Caki2 (cell line): ENCODE results near the gene TPO. TPM values are rescaled to one million over a fixed set of nuclear protein-coding genes. Genes with fewer than 3 reads are reported as not detected.
"Not testable (repeated sequence)": the region's sequence is repeated elsewhere in the genome, so short reads cannot be mapped to it uniquely, and the experiment has no call there.

Experiments used
- DNase-seq: peaks from one replicate; pipeline ENCODE4 v3.0.0-alpha.2; 2015; ENCODE audit warnings: low read depth
- in situ Hi-C: cut with HindIII; loops from 2 replicates; pipeline ENCODE4 v1.10.0; 2016; ENCODE audit warnings: low sequenced_read_pairs, low pct_unique_long_range_greater_than_20kb, mixed read lengths
- total RNA-seq: library from RNA; depleted of rRNA; stranded (reverse); fragments of >200 nt; shearing (Covaris generic); gene quantifications from 2 replicates; pipeline ENCODE4 v1.2.3, GENCODE V29; 2014; ENCODE audit warnings: low replicate concordance

Gene TPO
- total RNA-seq, 1 experiment from 2014 or later = not detected

DNA sequence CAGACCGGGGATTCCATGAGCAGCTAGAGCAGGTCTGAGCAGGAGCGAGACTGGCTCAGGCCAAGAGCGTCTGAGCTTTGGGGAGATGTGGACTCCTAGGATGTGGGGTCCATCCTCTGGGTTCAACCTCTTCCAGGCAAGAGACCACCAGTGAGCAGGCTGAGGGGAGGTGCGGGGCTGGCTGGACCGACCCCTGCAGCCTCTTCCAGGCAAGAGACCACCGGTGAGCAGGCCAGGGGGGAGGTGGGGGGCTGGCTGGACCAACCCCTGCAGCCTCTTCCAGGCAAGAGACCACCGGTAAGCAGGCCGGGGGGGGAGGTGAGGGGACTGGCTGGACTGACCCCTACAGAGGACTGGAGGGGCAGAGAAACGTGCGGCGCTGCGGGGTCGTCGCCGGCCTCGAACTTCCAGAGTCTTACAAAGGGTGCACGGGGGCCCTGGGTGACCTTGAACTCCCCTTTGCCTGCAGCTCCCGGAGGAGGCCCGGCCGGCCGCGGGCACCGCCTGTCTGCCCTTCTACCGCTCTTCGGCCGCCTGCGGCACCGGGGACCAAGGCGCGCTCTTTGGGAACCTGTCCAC lies 63.4 kb downstream of the TPO start:
- no peak for DNase-seq
- in situ Hi-C loops = no loop called here

DNA sequence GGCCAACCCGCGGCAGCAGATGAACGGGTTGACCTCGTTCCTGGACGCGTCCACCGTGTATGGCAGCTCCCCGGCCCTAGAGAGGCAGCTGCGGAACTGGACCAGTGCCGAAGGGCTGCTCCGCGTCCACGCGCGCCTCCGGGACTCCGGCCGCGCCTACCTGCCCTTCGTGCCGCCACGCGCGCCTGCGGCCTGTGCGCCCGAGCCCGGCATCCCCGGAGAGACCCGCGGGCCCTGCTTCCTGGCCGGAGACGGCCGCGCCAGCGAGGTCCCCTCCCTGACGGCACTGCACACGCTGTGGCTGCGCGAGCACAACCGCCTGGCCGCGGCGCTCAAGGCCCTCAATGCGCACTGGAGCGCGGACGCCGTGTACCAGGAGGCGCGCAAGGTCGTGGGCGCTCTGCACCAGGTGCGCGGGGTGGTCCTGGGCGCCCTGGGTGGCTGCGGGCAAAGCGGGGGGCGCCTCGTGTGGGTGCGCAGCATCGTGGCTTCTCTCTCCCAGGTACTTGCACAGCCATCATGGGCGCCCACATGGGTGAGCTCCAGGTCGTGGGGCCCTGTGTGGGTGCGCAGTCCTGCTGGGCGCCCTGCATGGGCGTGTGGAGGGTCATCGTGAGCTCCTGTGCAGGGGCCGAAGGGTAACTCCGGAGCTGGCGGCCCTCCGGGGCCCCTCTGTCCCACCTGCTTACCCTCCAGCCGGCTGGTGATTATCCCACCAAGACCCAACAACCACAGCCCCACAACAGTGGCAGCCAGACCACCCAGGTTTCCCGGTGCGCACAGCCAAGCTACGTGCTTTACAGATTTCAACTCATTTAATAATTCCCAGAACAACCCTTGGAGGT lies 64.2 kb downstream of the TPO start:
- no peak for DNase-seq
- in situ Hi-C loops = no loop called here

GRCh38 chr2:1478311-1479305 lies 65.3 kb downstream of the TPO start:
- DNase-seq = no peak
- in situ Hi-C loops = no loop called here

DNA sequence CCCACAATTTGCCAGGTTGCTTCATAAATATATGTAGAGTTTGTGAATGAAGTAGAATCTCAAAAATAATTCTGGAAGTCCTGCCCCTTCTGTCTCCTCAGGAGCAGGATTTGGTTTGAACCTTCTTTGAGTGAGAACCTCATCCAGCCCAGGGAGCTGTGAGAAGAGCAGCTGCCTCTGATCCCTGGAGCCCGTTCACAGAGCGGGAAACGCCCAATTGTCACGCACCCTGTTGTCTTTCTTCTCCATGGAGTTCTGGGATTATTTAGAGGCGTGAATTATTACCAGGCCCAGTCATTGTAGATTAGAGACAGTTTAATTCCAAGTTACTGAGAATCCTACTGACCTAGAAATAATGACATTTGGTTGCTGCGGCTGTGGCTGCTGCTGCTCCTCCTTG lies 66.1 kb downstream of the TPO start:
- no peak for DNase-seq
- in situ Hi-C loops = no loop called here

DNA sequence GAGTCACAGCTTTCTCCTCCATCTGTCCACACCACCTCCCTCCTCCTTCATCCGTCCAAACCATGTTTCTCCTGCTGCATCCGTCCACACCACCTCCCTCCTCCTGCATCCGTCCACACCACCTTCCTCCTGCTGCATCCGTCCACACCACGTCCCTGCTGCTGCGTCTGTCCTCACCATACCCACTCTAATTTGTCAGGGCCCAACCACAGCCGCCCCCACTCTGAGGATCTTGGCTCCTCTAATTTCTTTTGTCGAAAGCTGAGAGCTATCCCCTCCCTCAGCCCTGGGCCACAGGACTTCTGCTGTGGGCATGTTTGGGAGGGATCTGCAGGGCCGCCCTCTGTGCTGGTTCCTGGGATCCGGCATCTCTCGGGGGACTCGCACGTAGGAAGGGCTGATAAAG lies 67.4 kb downstream of the TPO start:
- DNase-seq = no peak
- in situ Hi-C loops = no loop called here

DNA sequence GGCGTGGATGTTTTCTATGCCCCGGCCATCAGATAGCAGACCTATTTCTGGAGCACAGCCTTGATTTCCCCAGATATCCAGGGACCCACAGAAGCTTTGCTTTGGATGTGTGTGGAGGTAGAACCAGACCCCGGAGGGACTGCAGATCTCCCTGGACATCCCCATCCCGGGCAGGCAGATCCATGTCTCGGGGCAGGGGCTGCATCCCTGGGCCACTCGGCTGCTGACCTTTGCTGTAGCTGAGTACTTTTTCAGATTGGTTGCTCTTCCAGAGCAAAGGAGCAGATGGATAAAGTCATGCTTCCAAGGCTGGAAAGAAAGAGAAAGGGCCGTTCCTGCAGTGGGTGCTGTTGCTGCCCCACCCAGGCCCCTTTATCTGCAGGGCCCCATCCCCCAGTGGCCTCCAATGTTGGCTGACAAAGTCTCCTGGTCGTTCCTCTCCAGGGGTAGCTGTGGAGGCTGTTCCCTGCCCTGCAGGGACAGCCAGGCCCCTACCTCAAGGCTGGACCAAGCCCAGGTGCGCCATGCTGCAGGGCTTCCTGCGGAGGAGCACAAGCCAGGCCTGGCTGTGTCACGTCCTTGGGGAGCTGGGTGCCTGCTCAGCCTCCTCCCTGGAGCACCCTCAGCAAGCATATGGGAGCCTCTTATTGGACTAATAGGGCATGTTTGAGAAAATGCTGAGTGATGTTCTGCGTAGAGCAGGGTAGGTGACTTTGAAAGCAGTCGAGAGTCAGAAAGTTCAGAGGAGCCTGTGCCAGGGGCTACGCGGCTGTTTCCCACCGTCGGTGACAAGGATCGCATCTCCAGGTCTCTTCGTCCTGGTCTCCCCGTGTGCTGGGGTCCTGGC lies 68.4 kb downstream of the TPO start:
- in situ Hi-C loops = no loop called here
- no peak for DNase-seq

- in situ Hi-C loops = no loop called here
- DNase-seq = no peak
These were observed 69.0 kb downstream of the TPO start for GRCh38 chr2:1482253-1482675.

GRCh38 chr2:1482981-1483380 lies 69.7 kb downstream of the TPO start:
- in situ Hi-C loops = no loop called here
- DNase-seq = no peak

DNA sequence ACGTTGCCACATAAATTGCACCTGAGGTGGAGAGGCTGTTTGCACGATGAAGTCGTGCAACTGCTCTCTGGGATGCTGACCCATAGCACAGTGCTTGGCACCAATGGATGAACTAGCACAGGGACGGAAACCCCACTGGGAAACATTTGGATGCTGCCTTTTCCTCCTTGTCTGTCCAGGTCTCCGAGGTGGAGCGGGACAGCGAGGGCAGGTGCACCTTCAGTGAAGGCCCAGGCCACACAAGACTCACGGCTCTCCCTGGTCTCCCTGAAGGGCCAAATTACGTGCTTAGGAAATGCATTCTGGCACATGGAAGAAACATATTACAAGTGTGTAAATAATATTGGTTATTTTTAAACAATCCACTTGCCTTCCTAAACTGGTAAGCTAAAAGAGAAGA lies 70.3 kb downstream of the TPO start:
- in situ Hi-C loops = no loop called here
- DNase-seq = no peak

DNA sequence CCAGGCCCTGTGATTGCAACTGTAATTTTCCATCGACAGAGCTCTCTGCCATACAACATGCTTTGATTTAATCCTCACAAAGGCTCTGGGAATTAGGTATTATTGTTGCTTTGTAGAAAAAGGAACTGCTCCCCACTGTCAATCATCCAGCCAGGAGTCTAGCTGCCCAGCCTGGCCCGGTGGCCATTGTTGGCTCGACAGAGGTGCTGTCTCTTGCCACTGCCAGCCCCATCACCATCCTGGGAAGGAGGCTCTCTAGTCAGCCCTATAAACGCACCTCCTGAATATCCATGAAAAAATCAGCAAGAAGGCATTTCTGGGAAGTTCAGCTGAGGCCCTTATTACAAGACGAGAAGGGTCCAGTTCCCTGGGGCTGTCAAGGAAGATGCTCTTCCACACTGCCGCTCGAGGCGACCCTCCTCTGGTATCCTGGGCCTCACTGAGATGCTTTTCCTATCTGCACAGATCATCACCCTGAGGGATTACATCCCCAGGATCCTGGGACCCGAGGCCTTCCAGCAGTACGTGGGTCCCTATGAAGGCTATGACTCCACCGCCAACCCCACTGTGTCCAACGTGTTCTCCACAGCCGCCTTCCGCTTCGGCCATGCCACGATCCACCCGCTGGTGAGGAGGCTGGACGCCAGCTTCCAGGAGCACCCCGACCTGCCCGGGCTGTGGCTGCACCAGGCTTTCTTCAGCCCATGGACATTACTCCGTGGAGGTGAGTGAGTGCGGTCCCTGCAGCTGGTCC lies 71.0 kb downstream of the TPO start:
- in situ Hi-C loops = no loop called here
- DNase-seq = no peak

DNA sequence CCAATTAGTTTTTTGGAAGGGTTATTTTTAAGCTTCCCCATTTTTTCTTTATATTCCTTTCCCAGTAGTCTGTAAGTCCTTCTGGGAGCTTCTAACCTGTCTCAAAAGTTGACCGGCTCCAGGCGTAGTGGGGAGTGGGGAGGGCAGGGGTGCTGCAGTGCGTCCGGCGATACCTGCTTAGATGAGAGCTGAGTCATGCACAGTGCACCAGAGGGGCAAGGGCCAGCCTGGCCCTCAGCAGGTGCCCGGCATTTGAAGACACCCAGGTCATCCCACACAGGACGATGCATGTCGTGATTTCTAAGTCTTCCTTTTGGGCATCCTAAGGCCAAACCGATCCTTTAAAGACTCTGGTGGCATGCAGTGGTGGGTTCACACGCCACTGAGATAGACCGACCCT lies 73.4 kb downstream of the TPO start:
- in situ Hi-C loops = no loop called here
- no peak for DNase-seq

DNA sequence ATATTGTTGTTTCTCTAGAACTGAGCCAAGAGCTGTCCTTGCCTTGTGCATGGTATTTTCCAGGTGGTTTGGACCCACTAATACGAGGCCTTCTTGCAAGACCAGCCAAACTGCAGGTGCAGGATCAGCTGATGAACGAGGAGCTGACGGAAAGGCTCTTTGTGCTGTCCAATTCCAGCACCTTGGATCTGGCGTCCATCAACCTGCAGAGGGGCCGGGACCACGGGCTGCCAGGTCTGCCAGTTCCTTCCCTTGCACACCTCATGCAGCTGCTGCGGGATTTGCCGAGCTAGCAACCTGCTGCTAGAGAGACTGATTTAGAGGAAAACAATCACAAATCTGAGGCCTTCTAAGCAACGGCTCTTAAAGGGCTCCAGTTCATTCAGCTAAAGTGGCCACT lies 74.5 kb downstream of the TPO start:
- in situ Hi-C loops = no loop called here
- DNase-seq = no peak

DNA sequence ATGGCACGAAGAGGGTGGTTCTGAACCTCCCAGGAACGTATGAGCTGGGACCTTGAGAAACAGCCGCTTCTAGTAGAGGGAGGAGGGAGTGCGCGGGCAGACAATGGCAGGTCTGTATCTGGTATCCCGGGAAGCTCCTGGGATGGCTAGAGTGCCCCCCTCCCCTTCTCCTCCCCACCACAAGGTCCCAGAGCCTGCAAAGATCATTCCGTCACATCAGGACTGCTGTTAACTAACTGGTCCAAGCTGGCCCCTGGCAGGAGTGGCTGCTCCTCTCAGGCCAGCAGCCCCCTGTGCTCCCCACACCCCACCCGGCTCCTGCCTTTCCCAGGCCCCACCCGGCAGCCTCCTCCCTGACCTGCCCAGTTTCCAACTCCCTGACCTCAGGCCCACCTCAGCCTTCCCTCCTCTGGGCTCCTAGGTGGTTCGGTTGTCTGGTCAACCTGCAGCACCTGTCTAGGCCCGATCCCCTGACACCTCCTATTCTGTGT lies 75.0 kb downstream of the TPO start:
- in situ Hi-C loops = no loop called here

GRCh38 chr2:1488851-1489250 lies 75.6 kb downstream of the TPO start:
- no peak for DNase-seq
- in situ Hi-C loops = no loop called here

More for the DNA sequence above, 75.0 kb downstream of the TPO start:
- DNase-seq = no peak

GRCh38 chr2:1489486-1489885 lies 76.2 kb downstream of the TPO start:
- DNase-seq = no peak
- in situ Hi-C loops = no loop called here

GRCh38 chr2:1490381-1490780 lies 77.1 kb downstream of the TPO start:
- in situ Hi-C loops, DNase-seq: not testable (repeated sequence)

GRCh38 chr2:1491751-1492150 lies 78.5 kb downstream of the TPO start:
- in situ Hi-C loops = no loop called here

More at GRCh38 chr2:1491751-1492150, 78.5 kb downstream of the TPO start:
- no peak for DNase-seq
